Endothelial cell of umbilical vein (primary cell): ENCODE results near the gene SLITRK3. TPM values are rescaled to one million over a fixed set of nuclear protein-coding genes. Genes with fewer than 3 reads are reported as not detected.

Source experiments
- BruUV-seq: library from RNA; stranded (reverse); fragments of 400-500 nt; replicated peaks from 2 replicates; lab custom pipeline; 2021; lab: Mats Ljungman, UMichigan
- CTCF ChIA-PET: fragments of 300-600, 350-600 bp; sonication (Branson Sonifier 250); formaldehyde crosslinking; loops from one replicate; lab custom pipeline; 2021; ENCODE audit warnings: antibody characterized with exemption, inconsistent platforms; lab: Charles Lee
- POLR2A ChIA-PET: fragments of 300-600, 350-600 bp; sonication (Branson Sonifier 250); formaldehyde crosslinking; loops from one replicate; lab custom pipeline; 2021; ENCODE audit warnings: antibody characterized with exemption, inconsistent platforms; lab: Charles Lee
- DNase-seq: peaks from one replicate; pipeline ENCODE4 v3.0.0-alpha.2; 2011; ENCODE audit warnings: low read depth, low spot score
- FAIRE-seq: peaks from 2 replicates; lab custom pipeline; 2011; peaks lifted over from hg19 to GRCh38; lab: Jason Lieb, UNC
- H2AFZ ChIP-seq: 2 replicates; pipeline ENCODE4 v1.6.0; 2012; ENCODE audit warnings: low read depth, low read length, control low read depth, inconsistent platforms
- H3K27ac ChIP-seq: 2 replicates; pipeline ENCODE4 v1.5.1; 2011; ENCODE audit warnings: low read depth, mild to moderate bottlenecking, control low read depth, low read length, moderate library complexity; ENCODE audit not compliant: insufficient read depth
- H3K27me3 ChIP-seq, 2 experiments: 2 replicates each; pipeline versions ENCODE4 v1.6.0 to v1.6.1; 2011; ENCODE audit warnings: low read length in 2 of 2, mixed read lengths in 1 of 2; ENCODE audit not compliant: control insufficient read depth in 2 of 2, insufficient read depth in 2 of 2
- H3K36me3 ChIP-seq, 2 experiments: 2 replicates in 1 of 2; 3 replicates in 1 of 2; pipeline ENCODE4 v1.5.1; 2011; ENCODE audit warnings: low read length in 2 of 2, mild to moderate bottlenecking in 1 of 2, moderate library complexity in 1 of 2; ENCODE audit not compliant: control insufficient read depth in 2 of 2, insufficient read depth in 2 of 2; ENCODE audit errors: extremely low read depth in 1 of 2
- H3K4me1 ChIP-seq: 3 replicates; pipeline ENCODE4 v1.5.1; 2011; ENCODE audit warnings: mild to moderate bottlenecking, low read length; ENCODE audit not compliant: control insufficient read depth, insufficient read depth; ENCODE audit errors: extremely low read depth
- H3K4me2 ChIP-seq: 2 replicates; pipeline ENCODE4 v1.6.1; 2011; ENCODE audit warnings: low read length, control low read depth, mixed read lengths; ENCODE audit not compliant: insufficient read depth
- H3K4me3 ChIP-seq, 3 experiments: fragments of 200-600 bp in 1 of 3; sonication (generic), shearing (Covaris generic) in 1 of 3; replicated peaks in 1 of 3; 2 replicates each; pipeline ENCODE4 v1.5.1; 2011 to 2016; ENCODE audit warnings: control low read depth in 3 of 3, low read length in 3 of 3, mild to moderate bottlenecking in 2 of 3, inconsistent platforms in 1 of 3, low read depth in 1 of 3, moderate library complexity in 1 of 3; ENCODE audit not compliant: insufficient read depth in 1 of 3
- H3K79me2 ChIP-seq: 2 replicates; pipeline ENCODE4 v1.6.0; 2012; ENCODE audit warnings: low read length, inconsistent platforms; ENCODE audit not compliant: control insufficient read depth, insufficient read depth
- H3K9ac ChIP-seq: replicated peaks from 2 replicates; pipeline ENCODE3; 2011; ENCODE audit warnings: low read length, control low read depth; ENCODE audit not compliant: insufficient read depth; ENCODE audit errors: extremely low read depth
- H3K9me1 ChIP-seq: replicated peaks from 3 replicates; pipeline ENCODE4 v1.6.0; 2011; ENCODE audit warnings: mild to moderate bottlenecking, low read length; ENCODE audit not compliant: control insufficient read depth, insufficient read depth; ENCODE audit errors: extremely low read depth
- H3K9me3 ChIP-seq: replicated peaks from 2 replicates; pipeline ENCODE4 v1.5.1; 2012; ENCODE audit warnings: low read length, inconsistent platforms; ENCODE audit not compliant: control insufficient read depth, insufficient read depth
- H4K20me1 ChIP-seq: replicated peaks from 2 replicates; pipeline ENCODE3; 2011; ENCODE audit warnings: mild to moderate bottlenecking, low read length; ENCODE audit not compliant: control insufficient read depth, insufficient read depth; ENCODE audit errors: extremely low read depth
- EZH2 ChIP-seq: IDR thresholded peaks from 2 replicates; pipeline ENCODE4 v1.6.1; 2012; ENCODE audit warnings: borderline replicate concordance, low read depth, mild to moderate bottlenecking, moderate library complexity, low read length, inconsistent platforms; ENCODE audit not compliant: severe bottlenecking
- FOS ChIP-seq: IDR thresholded peaks from 2 replicates; pipeline ENCODE4 v1.6.1; 2011; ENCODE audit warnings: mild to moderate bottlenecking, low read length, moderate library complexity, borderline replicate concordance; ENCODE audit not compliant: insufficient read depth
- GATA2 ChIP-seq: IDR thresholded peaks from 2 replicates; pipeline ENCODE4 v1.7.0; 2011; ENCODE audit warnings: low read depth, mild to moderate bottlenecking, moderate library complexity, mixed read lengths, low read length; ENCODE audit not compliant: insufficient read length, insufficient read depth
- JUN ChIP-seq: IDR thresholded peaks from 2 replicates; pipeline ENCODE4 v1.6.1; 2011; ENCODE audit warnings: borderline replicate concordance, low read depth; ENCODE audit not compliant: insufficient read length, insufficient read depth
- MYC ChIP-seq: IDR thresholded peaks from one replicate; pipeline ENCODE4 v1.6.1; 2011; ENCODE audit warnings: mild to moderate bottlenecking, low read depth, low read length
- POLR2A ChIP-seq: IDR thresholded peaks from 2 replicates; pipeline ENCODE4 v1.6.1; 2012; ENCODE audit warnings: low read depth, mild to moderate bottlenecking, control low read depth, low read length
- POLR2AphosphoS5 ChIP-seq: IDR thresholded peaks from 2 replicates; pipeline ENCODE4 v1.6.1; 2012; ENCODE audit warnings: low read depth, mild to moderate bottlenecking, control low read depth, low read length, moderate library complexity; ENCODE audit not compliant: insufficient read depth
- dilution Hi-C: fragments of 300-500 bp; cut with MboI; formaldehyde crosslinking; loops from one replicate; pipeline ENCODE4 v1.15.0; 2019; ENCODE audit warnings: low sequenced_read_pairs; ENCODE audit not compliant: extremely low pct_ligation_motif_present
- intact Hi-C: fragments of 100-400 bp; cut with micrococcal nuclease; formaldehyde crosslinking; loops from one replicate; pipeline ENCODE4 v1.10.0; 2022
- polyA plus RNA-seq, 4 experiments: library from polyadenylated mRNA; depleted of rRNA in 3 of 4; stranded (reverse) in 3 of 4; unstranded in 1 of 4; fragments of >200 nt; gene quantifications; 2 replicates each; pipeline versions ENCODE4 v1.2.1 to v1.2.3, GENCODE V29; 2011 to 2012; ENCODE audit warnings: missing spikeins in 1 of 4
- total RNA-seq: library from RNA; stranded (reverse); gene quantifications from 2 replicates; pipeline ENCODE4 v1.2.3, GENCODE V29; 2021
- TF ChIP-seq, protein P1 (sequence below): IDR thresholded peaks from 2 replicates; pipeline ENCODE4 v1.6.1; 2011; ENCODE audit not compliant: insufficient read depth, insufficient read length
- TF ChIP-seq, protein P2 (sequence below), 2 donors: IDR thresholded peaks; 1 replicate in 1 of 2; 2 replicates in 1 of 2; pipeline ENCODE4 v1.5.1; 2011; ENCODE audit warnings: low read length in 2 of 2, mild to moderate bottlenecking in 2 of 2, moderate library complexity in 2 of 2, control low read depth in 1 of 2, inconsistent platforms in 1 of 2, low read depth in 1 of 2; ENCODE audit not compliant: insufficient read depth in 1 of 2; ENCODE audit errors: extremely low read depth in 1 of 2

Gene SLITRK3
- total and polyA plus RNA-seq, 2 donors (not counting 3 experiments of a cell fraction or from before 2014, with no cell fraction given), result not detected

DNA sequence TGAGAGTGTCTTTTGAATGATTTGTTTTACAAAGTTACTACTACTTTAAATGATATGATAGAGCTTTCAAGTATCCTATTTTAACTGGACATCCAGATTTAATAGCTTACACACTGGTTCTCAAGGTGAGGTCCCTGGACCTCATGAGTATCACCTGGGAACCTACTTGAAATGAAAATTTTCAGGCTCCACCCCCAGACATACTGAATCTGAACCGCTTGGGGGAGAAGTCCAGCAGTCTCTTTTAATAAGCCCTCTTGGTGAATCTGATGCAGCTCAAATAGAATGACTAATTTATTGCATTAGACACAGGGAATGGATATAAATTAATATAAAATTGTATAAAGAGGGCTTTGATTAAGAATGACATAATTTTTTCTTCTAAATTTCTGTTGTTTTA lies 29.4 kb upstream of the SLITRK3 start:
- CTCF ChIA-PET, result no interaction called here
- dilution Hi-C loops (no loop called here), intact Hi-C loops (no loop called here)
- Histone ChIP-seq H3K36me3 (no peaks in the 10 kb centered on the region), H3K27ac (no peak overlapping the region), H3K4me3 (no peak overlapping the region), H3K4me2 (no peak overlapping the region), H3K9me3 (no peaks in the 10 kb centered on the region), H4K20me1 (no peaks in the 10 kb centered on the region), H2AFZ (no peak overlapping the region), H3K79me2 (no peaks in the 10 kb centered on the region), H3K9me1 (no peaks in the 10 kb centered on the region), H3K27me3 (no peaks in the 10 kb centered on the region), H3K4me1 (no peaks in the 10 kb centered on the region), H3K9ac (no peak overlapping the region)
- POLR2A ChIA-PET, result no interaction called here
- DNase-seq, result no peak
- BruUV-seq, result no TSS peak
- TF ChIP-seq FOS, result no peak
- TF ChIP-seq, protein P1, sequence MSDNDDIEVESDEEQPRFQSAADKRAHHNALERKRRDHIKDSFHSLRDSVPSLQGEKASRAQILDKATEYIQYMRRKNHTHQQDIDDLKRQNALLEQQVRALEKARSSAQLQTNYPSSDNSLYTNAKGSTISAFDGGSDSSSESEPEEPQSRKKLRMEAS, result no peak
- no peak for TF ChIP-seq MYC
- no peak for TF ChIP-seq GATA2
- no peak for TF ChIP-seq JUN
- TF ChIP-seq POLR2A, result no peak
- TF ChIP-seq, protein P2, sequence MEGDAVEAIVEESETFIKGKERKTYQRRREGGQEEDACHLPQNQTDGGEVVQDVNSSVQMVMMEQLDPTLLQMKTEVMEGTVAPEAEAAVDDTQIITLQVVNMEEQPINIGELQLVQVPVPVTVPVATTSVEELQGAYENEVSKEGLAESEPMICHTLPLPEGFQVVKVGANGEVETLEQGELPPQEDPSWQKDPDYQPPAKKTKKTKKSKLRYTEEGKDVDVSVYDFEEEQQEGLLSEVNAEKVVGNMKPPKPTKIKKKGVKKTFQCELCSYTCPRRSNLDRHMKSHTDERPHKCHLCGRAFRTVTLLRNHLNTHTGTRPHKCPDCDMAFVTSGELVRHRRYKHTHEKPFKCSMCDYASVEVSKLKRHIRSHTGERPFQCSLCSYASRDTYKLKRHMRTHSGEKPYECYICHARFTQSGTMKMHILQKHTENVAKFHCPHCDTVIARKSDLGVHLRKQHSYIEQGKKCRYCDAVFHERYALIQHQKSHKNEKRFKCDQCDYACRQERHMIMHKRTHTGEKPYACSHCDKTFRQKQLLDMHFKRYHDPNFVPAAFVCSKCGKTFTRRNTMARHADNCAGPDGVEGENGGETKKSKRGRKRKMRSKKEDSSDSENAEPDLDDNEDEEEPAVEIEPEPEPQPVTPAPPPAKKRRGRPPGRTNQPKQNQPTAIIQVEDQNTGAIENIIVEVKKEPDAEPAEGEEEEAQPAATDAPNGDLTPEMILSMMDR (IDR thresholded peaks at IDR 0.05; ENCODE audit: extremely low read depth in 1 of 2, insufficient read depth in 1 of 2, low read depth in 1 of 2, low read length in 2 of 2), result no peak
- no peak for TF ChIP-seq POLR2AphosphoS5
- no peak for TF ChIP-seq EZH2
- no peak for FAIRE-seq
